RWPE1 (cell line): Measurements from ENCODE around the gene CHERP.
"Not testable (repeated sequence)": the region's sequence is repeated elsewhere in the genome, so short reads cannot be mapped to it uniquely, and the experiment has no call there.

Source experiments
- CTCF ChIA-PET: fragments of 350-600 bp; sonication (Branson Sonifier 250); formaldehyde crosslinking; extraction: SDS; loops from one replicate; lab custom pipeline; 2021; lab: Yijun Ruan, JAX
- POLR2A ChIA-PET: fragments of 400-600 bp; formaldehyde crosslinking; extraction: SDS; loops from one replicate; lab custom pipeline; 2020; ENCODE audit warnings: antibody characterized with exemption; ENCODE audit not compliant: low non-redundant PET; lab: Yijun Ruan, JAX
- DNase-seq: peaks from one replicate; pipeline ENCODE4 v3.0.0; 2012; ENCODE audit warnings: low spot score
- H3K27ac ChIP-seq: fragments of 450-650 bp; 2 replicates; pipeline ENCODE4 v1.5.1; 2017
- CTCF ChIP-seq: fragments of 450-650 bp; conservative IDR thresholded peaks from 2 replicates; pipeline ENCODE4 v1.5.1; 2017; ENCODE audit warnings: low read depth, mild to moderate bottlenecking

Gene CHERP

GRCh38 chr19:16506961-16507360 is 35.3 kb downstream of the CHERP start:
- CTCF ChIA-PET: no interaction called here
- no peak for DNase-seq
- POLR2A ChIA-PET: no interaction called here

DNA sequence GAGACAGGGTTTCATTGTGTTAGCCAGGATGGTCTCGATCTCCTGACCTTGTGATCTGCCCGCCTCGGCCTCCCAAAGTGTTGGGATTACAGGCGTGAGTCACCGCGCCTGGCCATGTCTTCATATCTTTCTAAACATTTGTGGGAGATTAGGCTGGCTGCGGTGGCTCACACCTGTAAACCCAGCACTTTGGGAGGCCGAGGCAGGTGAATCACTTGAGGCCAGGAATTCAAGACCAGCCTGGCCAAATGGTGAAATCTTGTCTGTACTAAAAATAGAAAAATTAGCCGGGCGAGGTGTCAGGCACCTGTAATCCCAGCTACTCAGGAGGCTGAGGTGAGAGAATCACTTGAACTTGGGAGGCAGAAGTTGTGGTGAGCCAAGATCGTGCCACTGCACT is 36.1 kb downstream of the CHERP start:
- POLR2A ChIA-PET, H3K27ac ChIP-seq, CTCF ChIA-PET, DNase-seq: not testable (repeated sequence)

More at GRCh38 chr19:16506961-16507360, 35.3 kb downstream of the CHERP start:
- no peak for TF ChIP-seq CTCF
- peak overlapping the region; percentile 11; the same call in 1 of the 2 replicates for H3K27ac ChIP-seq

DNA sequence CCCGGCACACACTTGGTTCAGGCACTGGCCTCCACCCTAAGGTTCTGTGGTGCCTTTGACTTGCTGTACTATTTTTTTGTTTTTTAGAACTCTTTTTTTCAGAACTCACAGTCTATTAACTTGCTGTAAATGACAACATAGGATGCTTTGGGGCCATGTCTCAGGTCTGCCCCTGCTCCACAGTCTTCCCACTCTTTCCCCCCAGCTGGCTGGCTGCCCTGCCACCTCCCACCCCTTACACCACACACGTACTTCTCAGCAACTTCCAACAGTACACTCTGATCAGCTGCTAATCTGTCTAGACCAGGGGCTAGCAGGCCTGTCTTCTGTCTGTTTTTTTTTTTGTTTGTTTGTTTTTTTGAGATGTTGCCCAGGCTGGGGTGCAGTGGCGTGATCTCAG is 38.0 kb downstream of the CHERP start:
- ChIA-PET POLR2A (no interaction called here), CTCF (no interaction called here)
- no peak for DNase-seq
- TF ChIP-seq CTCF: no peak
- peak overlapping the region; percentile 7; the same call in 1 of the 2 replicates for H3K27ac ChIP-seq

GRCh38 chr19:16497837-16498236 is 44.4 kb downstream of the CHERP start:
- no peak overlapping the region for H3K27ac ChIP-seq
- POLR2A ChIA-PET: no interaction called here

DNA sequence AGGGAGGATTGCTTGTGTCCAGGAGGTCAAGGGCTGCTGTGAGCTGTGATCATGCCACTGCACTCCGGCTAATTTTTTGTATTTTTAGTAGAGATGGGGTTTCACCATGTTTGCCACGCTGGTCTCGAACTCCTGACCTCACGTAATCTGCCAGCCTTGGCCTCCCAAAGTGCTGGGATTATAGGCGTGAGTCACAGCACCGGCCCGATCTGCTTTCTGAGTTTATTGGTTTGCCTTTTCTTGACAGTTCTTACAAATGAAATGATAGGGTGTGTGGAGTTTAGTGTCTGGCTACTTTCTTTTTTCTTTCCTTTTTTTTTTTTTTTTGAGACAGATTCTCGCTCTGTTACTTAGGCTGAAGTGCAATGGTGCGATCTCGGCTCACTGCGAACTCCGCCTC is 45.2 kb downstream of the CHERP start:
- ChIA-PET CTCF (no interaction called here), POLR2A (no interaction called here)
- TF ChIP-seq CTCF: no peak
- no peak for DNase-seq
- H3K27ac ChIP-seq: peak overlapping the region; percentile 68

More at GRCh38 chr19:16497837-16498236, 44.4 kb downstream of the CHERP start:
- DNase-seq: no peak
- CTCF ChIA-PET: no interaction called here
- no peak for TF ChIP-seq CTCF

- peak overlapping the region; percentile 68 for H3K27ac ChIP-seq
- ChIA-PET POLR2A (no interaction called here), CTCF (no interaction called here)
- no peak for DNase-seq
- no peak for TF ChIP-seq CTCF
These were observed 45.6 kb downstream of the CHERP start for GRCh38 chr19:16496613-16496983.

DNA sequence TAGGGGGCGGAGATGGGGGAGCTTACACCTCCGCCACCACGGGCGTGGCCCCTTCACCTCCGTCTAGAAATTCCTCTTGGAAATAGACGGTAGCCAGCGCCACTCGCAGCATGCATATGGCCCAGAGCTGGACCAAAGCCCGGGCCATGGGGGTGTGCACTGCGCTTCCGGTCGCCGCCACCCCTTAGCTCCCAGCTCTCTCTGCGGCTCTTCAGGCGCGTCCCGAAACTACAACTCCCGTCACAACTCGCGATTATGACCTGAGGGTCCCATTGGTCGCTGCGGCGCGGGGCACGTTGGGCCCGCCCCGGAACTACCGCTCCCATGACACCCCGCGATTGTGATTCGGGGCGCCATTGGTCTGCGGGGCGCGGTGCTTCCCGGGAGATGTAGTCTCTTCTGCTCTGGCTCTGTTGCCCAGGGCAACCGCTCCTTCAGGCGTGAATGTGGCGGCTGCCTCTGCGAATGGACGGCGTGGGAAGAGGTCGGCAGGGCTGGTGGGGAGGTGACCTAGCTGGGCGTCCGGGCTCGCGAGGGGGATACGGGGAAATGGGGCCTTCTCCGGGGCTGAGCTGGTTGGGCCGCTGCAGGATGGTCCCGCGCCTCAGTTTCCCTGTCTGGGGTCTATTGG is 46.1 kb downstream of the CHERP start, which contains the start of the genes C19orf44 and CALR3:
TSS of gene C19orf44 (plus strand) at position 413 of the 631 bp plus-strand sequence. CDS start 4,399 bp downstream, outside the sequence.
TSS of gene CALR3 (minus strand) at position 186 of the 631 bp plus-strand sequence. CDS start at position 148, 38 bp downstream.
- CTCF ChIA-PET: interaction anchor here (0.5 to 0.6 kb wide), 2 partner anchors 114 to 134 kb away, joined by 4 to 5 read pairs; no protein-coding TSS in a partner anchor
- no peak for TF ChIP-seq CTCF
- POLR2A ChIA-PET: interaction anchor here (0.6 kb wide), 1 partner anchor 308 kb away, joined by 7 read pairs; no protein-coding TSS in a partner anchor
- peak; percentile 98 for DNase-seq
- H3K27ac ChIP-seq: peak within 1 kb of the TSS; percentile 68

DNA sequence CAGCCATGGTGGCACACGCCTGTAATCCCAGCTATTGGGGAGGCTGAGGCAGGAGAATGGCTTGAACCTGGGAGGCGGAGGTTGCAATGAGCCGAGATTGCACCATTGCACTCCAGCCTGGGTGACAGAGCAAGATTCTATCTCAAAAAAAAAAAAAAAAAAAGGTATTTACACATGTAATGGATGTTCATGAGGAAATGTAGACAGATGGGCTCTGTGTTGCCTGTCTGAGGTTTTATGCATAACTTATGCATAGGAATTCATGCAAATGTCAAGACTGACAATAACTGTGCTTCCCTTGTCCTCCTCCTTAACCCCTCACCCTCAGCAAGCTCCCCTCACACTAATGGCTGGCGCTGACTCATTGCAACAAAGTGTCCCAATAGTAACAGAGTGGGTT is 55.8 kb downstream of the CHERP start:
- H3K27ac ChIP-seq, DNase-seq, CTCF ChIA-PET, POLR2A ChIA-PET: not testable (repeated sequence)
